Endodermal cell (in vitro differentiated cells): Measurements from ENCODE around the gene OPCML. TPM values are rescaled to one million over a fixed set of nuclear protein-coding genes. Genes with fewer than 3 reads are reported as not detected.

Experiments used
- DNase-seq: peaks from one replicate; pipeline ENCODE4 v3.0.0-alpha.2; 2017
- H3K27ac ChIP-seq: 2 replicates; pipeline ENCODE4 v1.5.1; 2013; ENCODE audit warnings: mild to moderate bottlenecking, low read depth, low read length, moderate library complexity
- H3K27me3 ChIP-seq: 2 replicates; pipeline ENCODE4 v1.6.1; 2013; ENCODE audit warnings: mild to moderate bottlenecking, low read length, moderate library complexity; ENCODE audit not compliant: insufficient read depth, control insufficient read depth, poor library complexity, severe bottlenecking
- H3K36me3 ChIP-seq: 2 replicates; pipeline ENCODE4 v1.7.0; 2013; ENCODE audit warnings: mild to moderate bottlenecking, low read length, moderate library complexity; ENCODE audit not compliant: control insufficient read depth, insufficient read depth
- H3K4me1 ChIP-seq: one replicate; pipeline ENCODE4 v1.7.0; 2013; ENCODE audit warnings: low read length; ENCODE audit not compliant: control insufficient read depth, insufficient read depth
- H3K4me3 ChIP-seq: 2 replicates; pipeline ENCODE4 v1.5.1; 2013; ENCODE audit warnings: mild to moderate bottlenecking, low read length, moderate library complexity
- H3K9ac ChIP-seq: 2 replicates; pipeline ENCODE4 v1.6.1; 2013; ENCODE audit warnings: mild to moderate bottlenecking, low read length, moderate library complexity; ENCODE audit not compliant: poor library complexity, severe bottlenecking; ENCODE audit errors: extremely low read depth
- H3K9me3 ChIP-seq: 2 replicates; pipeline ENCODE4 v1.6.1; 2013; ENCODE audit warnings: mild to moderate bottlenecking, low read length, moderate library complexity; ENCODE audit not compliant: control insufficient read depth
- H3K27ac Mint-ChIP-seq: 2 replicates; pipeline ENCODE4 v1.8.0; 2020; ENCODE audit warnings: mixed read lengths
- H3K27me3 Mint-ChIP-seq: 2 replicates; pipeline ENCODE4 v1.8.0; 2021; ENCODE audit warnings: mild to moderate bottlenecking, mixed read lengths; ENCODE audit not compliant: insufficient read depth
- H3K36me3 Mint-ChIP-seq: 2 replicates; pipeline ENCODE4 v1.8.0; 2020; ENCODE audit warnings: low read depth, mixed read lengths
- H3K4me1 Mint-ChIP-seq: 2 replicates; pipeline ENCODE4 v1.8.0; 2020; ENCODE audit warnings: mixed read lengths
- H3K4me3 Mint-ChIP-seq: 2 replicates; pipeline ENCODE4 v1.8.0; 2020; ENCODE audit warnings: mild to moderate bottlenecking, moderate library complexity, mixed read lengths
- H3K9me3 Mint-ChIP-seq: 2 replicates; pipeline ENCODE4 v1.8.0; 2020; ENCODE audit warnings: mild to moderate bottlenecking, mixed read lengths
- CTCF ChIP-seq: fragments of 200-600 bp; sonication (generic); conservative IDR thresholded peaks from 2 replicates; pipeline ENCODE4 v1.5.0; 2021; ENCODE audit warnings: antibody characterized with exemption, mild to moderate bottlenecking
- WGBS, 2 experiments: methylation state at CpG; one replicate each; pipeline versions ENCODE4 v1.1.5 to v1.1.7; 2013; ENCODE audit warnings: missing lambda C conversion rate in 2 of 2, mixed read lengths in 1 of 2; ENCODE audit not compliant: insufficient coverage in 1 of 2, insufficient read length in 1 of 2; 5-methylcytosine and 5-hydroxymethylcytosine counted together
- total RNA-seq, 2 donors: library from RNA; stranded (reverse); fragmentation: NEBNext Ultra II Directional in 1 of 2; extraction: Animal tissue kit (Norgen Biotek cat#: 25700) in 1 of 2; gene quantifications; 2 replicates in 1 of 2; 3 replicates in 1 of 2; pipeline ENCODE4 v1.2.1, GENCODE V29; 2021

OPCML gene
- total RNA-seq, 2 donors from 2014 or later, result 0.49 to 0.86 TPM

DNA sequence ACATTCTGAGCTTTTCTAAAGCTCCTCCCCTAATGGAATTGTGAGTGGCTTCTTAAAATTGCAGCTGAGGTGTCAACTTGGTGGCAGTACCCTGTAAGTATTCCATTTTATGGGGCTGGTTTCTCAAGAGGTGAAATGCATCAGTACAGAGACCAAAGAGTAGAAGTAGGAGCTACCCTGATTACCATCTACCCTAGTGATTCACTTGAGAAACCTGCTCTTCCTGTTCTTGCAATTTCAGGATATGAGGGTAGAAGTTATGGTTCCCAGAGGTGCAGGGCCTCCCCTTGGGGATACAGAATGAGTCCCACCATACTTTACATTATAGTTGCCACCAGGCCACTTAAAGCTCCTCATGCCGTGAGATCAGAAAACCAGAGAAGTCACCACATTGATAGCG is 944.6 kb downstream of the OPCML start:
- Mint-ChIP-seq H3K36me3 (no peaks in the 10 kb centered on the region), H3K4me1 (no peaks in the 10 kb centered on the region), H3K27ac (no peak overlapping the region), H3K27me3 (peaks cover 2% of the 10 kb centered on the region), H3K9me3 (no peaks in the 10 kb centered on the region), H3K4me3 (no peak overlapping the region)
- H3K9ac ChIP-seq, result no peak overlapping the region
- WGBS, 2 experiments, result 87 to 100% methylated on average over 2 of the region's 2 CpGs
- DNase-seq, result no peak
- H3K9me3 ChIP-seq, result no peaks in the 10 kb centered on the region
- no peak for TF ChIP-seq CTCF
- peaks cover 4% of the 10 kb centered on the region for H3K27me3 ChIP-seq
- no peaks in the 10 kb centered on the region for H3K36me3 ChIP-seq
- no peak overlapping the region for H3K4me3 ChIP-seq
- no peak overlapping the region for H3K27ac ChIP-seq
- H3K4me1 ChIP-seq, result no peaks in the 10 kb centered on the region

- H3K36me3 Mint-ChIP-seq, result no peaks in the 10 kb centered on the region
- no peak for TF ChIP-seq CTCF
- 90 to 100% methylated on average over 2 of the region's 2 CpGs for WGBS, 2 experiments
These were observed 945.5 kb downstream of the OPCML start for GRCh38 chr11:132586801-132587200.

DNA sequence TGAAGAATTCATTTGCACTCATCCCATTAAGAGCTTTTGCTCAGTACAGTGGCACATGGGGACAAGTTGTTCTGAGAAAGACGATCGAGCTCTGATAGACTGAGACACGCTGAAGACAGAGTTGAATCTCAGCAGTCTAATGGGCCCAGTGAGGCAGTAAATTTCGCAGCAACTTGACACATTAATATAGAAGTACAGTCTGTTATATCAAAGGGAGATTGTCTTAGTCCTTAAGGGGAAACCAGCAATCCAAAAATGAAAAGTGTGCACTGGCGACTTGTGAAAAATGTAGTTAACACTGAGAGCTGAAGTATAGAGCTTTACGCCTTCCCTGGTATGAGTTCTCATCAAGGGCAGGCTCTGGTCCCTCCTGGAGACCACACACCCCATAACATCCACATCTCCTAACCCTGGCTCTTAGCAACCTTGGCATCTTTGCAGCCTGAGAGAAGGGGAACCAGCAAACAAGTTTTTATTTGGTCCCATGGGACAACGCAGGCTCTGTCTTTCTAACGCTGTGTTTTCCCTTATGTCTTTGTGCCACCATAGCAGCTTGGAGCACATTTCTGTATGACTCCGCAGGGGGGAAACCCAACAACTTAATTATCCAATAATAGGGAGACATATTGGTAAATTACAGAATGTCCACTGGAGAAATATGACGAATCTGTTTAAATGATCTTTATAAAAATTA is 952.5 kb downstream of the OPCML start:
- 91 to 93% methylated on average over 7 to 10 of the region's 10 CpGs for WGBS, 2 experiments
- H3K27ac Mint-ChIP-seq, result no peak overlapping the region
- H3K36me3 Mint-ChIP-seq, result no peaks in the 10 kb centered on the region
- peaks cover 4% of the 10 kb centered on the region for H3K4me1 Mint-ChIP-seq
- Histone ChIP-seq H3K9ac (no peak overlapping the region), H3K4me1 (no peaks in the 10 kb centered on the region), H3K27me3 (no peaks in the 10 kb centered on the region), H3K4me3 (no peak overlapping the region), H3K27ac (no peak overlapping the region), H3K36me3 (no peaks in the 10 kb centered on the region), H3K9me3 (no peaks in the 10 kb centered on the region)
- no peak overlapping the region for H3K4me3 Mint-ChIP-seq
- no peaks in the 10 kb centered on the region for H3K9me3 Mint-ChIP-seq
- DNase-seq, result no peak
- no peak for TF ChIP-seq CTCF
- H3K27me3 Mint-ChIP-seq, result no peaks in the 10 kb centered on the region

More at GRCh38 chr11:132586801-132587200, 945.5 kb downstream of the OPCML start:
- Histone ChIP-seq H3K4me3 (no peak overlapping the region), H3K9me3 (no peaks in the 10 kb centered on the region), H3K27ac (no peak overlapping the region), H3K36me3 (no peaks in the 10 kb centered on the region), H3K4me1 (no peaks in the 10 kb centered on the region), H3K27me3 (peaks cover 4% of the 10 kb centered on the region), H3K9ac (no peak overlapping the region)
- Mint-ChIP-seq H3K4me3 (no peak overlapping the region), H3K27ac (no peak overlapping the region), H3K27me3 (peaks cover 2% of the 10 kb centered on the region), H3K9me3 (no peaks in the 10 kb centered on the region), H3K4me1 (no peaks in the 10 kb centered on the region)
- DNase-seq, result no peak
